GM23248 (cell line): ENCODE data around the gene TMC1.

Source experiments
- EZH2 ChIP-seq: fragments of 200-600 bp; sonication (generic); IDR thresholded peaks from 2 replicates; pipeline ENCODE4 v1.6.1; 2018; ENCODE audit warnings: antibody characterized with exemption, mild to moderate bottlenecking; ENCODE audit not compliant: insufficient read depth, poor library complexity, severe bottlenecking
- EZH2phosphoT487 ChIP-seq: fragments of 200-600 bp; sonication (generic); IDR thresholded peaks from 2 replicates; pipeline ENCODE4 v1.6.1; 2018; ENCODE audit warnings: antibody characterized with exemption, moderate library complexity, mild to moderate bottlenecking, low read depth; ENCODE audit not compliant: insufficient read depth

GRCh38 chr9:72733895-72734294 lies 212.5 kb downstream of the TMC1 start:
- no peak for TF ChIP-seq EZH2
- no peak for TF ChIP-seq EZH2phosphoT487
